GM12892 (cell line): ENCODE measurements around the gene CD302.

ENCODE experiments used
- POLR2A ChIP-seq: IDR thresholded peaks from 2 replicates; pipeline ENCODE4 v1.6.1; 2011; ENCODE audit warnings: low read depth, low read length, control low read depth
- POLR2AphosphoS5 ChIP-seq: IDR thresholded peaks from 2 replicates; pipeline ENCODE4 v1.6.1; 2011; ENCODE audit warnings: low read depth, low read length, control low read depth
- TAF1 ChIP-seq: IDR thresholded peaks from 2 replicates; pipeline ENCODE4 v1.6.1; 2011; ENCODE audit warnings: low read depth, mild to moderate bottlenecking, control low read depth, low read length, borderline replicate concordance

- TF ChIP-seq TAF1 (no peak), POLR2A (no peak), POLR2AphosphoS5 (no peak)
Observed at GRCh38 chr2:159788253-159788652, 9.8 kb downstream of the CD302 start.
